Left ventricle myocardium superior (tissue), 1 donor: ENCODE results near the gene FEM1A. TPM values are rescaled to one million over a fixed set of nuclear protein-coding genes. Genes with fewer than 3 reads are reported as not detected.
"Not testable (repeated sequence)": the region's sequence is repeated elsewhere in the genome, so short reads cannot be mapped to it uniquely, and the experiment has no call there.

ENCODE experiments used
- ATAC-seq: fragments of 200-7000 bp; cut with Tn5 transposase; one replicate; pipeline ENCODE4 v1.9.1; 2020; ENCODE audit warnings: mild to moderate bottlenecking, moderate library complexity
- DNase-seq: peaks from one replicate; pipeline ENCODE4 v3.0.0-alpha.2; 2020
- intact Hi-C: fragments of 100-400 bp; cut with micrococcal nuclease; formaldehyde crosslinking; loops from one replicate; pipeline ENCODE4 v1.11.0; 2022
- microRNA-seq: library from miRNA; unstranded; fragments of <30 nt; microRNA quantifications from one replicate; pipeline ENCODE4 v1.2.0, GENCODE V29; 2020; ENCODE audit warnings: borderline number of aligned reads
- total RNA-seq: library from RNA; stranded (reverse); fragmentation: NEBNext Ultra II Directional; extraction: Animal tissue kit (Norgen Biotek cat#: 25700); gene quantifications from one replicate; pipeline ENCODE4 v1.2.1, GENCODE V29; 2021
- donor health status: DM: no; HTN: yes; CAD: no; lungs with severe emphysema.

FEM1A gene
- total RNA-seq, 1 donor from 2014 or later, result 49.6 TPM

GRCh38 chr19:4832776-4833175, 41.2 kb downstream of the FEM1A start:
- DNase-seq, result no peak
- intact Hi-C loops, result no loop called here
- no peak for ATAC-seq

GRCh38 chr19:4839192-4839591, 47.7 kb downstream of the FEM1A start:
- no peak for DNase-seq
- ATAC-seq, result no peak
- intact Hi-C loops, result no loop called here

DNA sequence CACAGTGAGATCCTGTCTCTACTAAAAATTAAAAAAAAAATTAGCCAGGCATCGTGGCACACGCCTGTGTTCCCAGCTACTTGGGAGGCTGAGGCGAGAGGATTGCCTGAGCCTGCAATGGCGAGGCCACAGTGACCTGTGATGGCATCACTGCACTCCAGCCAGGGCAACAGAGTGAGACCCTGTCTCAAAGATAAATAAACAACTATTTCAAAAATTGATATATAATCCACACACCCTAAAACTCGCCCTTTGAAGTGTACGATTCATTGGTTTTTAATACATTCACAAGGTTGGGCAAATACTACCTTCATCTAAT, 52.1 kb downstream of the FEM1A start:
- no peak for DNase-seq
- ATAC-seq, result no peak
- intact Hi-C loops, result no loop called here

- intact Hi-C loops, result no loop called here
- ATAC-seq (peak; percentile 83), DNase-seq (peak; percentile 75)
Measured at GRCh38 chr19:4844348-4845179, 53.0 kb downstream of the FEM1A start.

DNA sequence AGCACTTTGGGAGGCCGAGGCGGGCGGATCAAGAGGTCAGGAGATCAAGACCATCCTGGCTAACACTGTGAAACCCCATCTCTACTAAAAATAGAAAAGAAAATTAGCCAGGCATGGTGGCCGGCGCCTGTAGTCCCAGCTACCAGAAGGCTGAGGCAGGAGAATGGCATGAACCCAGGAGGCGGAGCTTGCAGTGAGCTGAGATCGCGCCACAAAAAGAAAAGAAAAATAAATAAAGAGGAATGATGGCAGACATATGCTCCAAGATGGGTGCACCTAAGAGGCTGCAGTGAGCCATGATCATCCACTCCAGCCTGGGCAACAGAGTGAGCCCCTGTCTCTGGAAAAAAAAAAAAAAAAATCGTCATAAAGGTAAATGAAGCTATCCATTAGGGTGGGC, 54.4 kb downstream of the FEM1A start:
- ATAC-seq, result peak; percentile 42
- intact Hi-C loops, result not testable (repeated sequence)
- peak; percentile 47 for DNase-seq

DNA sequence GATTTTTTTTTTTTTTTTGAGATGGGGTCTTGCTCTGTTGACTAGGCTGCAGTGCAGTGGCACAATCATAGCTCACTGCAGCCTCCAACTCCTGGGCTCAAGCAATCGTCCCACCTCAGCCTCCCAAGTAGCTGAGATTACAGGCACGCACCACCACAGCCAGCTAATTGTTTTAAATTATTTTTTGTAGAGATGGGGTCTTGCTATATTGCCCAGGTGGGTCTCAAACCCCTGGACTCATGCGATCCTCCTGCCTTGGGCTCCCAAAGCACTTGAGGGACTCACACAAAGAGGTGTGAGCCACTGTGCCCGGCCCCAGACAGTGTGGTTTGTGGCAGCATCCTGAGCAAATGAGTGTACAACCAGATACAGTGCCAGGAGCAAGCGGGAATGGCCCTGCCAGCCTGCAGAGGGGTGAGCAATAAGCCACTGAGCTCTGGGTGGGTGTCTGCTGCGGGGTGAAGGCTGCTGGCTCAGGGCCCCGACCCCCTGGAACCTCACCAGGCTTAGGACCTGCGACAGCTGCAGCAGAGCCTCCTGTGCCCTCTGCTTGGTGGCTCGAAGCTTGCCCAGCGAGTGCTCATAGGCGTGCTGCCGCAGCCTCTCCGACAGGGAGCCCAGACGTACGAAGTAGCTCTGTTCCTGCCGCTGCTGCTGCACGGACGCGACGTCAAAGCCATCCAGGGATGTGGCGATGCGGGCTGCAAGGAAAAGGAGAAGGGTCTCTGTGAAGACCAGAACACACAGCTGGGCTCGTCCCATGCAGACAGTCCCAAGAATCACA, 55.8 kb downstream of the FEM1A start:
- intact Hi-C loops, result no loop called here
- DNase-seq (no peak), ATAC-seq (no peak)

- ATAC-seq (no peak), DNase-seq (no peak)
- intact Hi-C loops, result no loop called here
Measured at GRCh38 chr19:4849019-4849418, 57.5 kb downstream of the FEM1A start.

Small RNA genes within 50 kb of the gene (microRNA-seq; reads per million reads assigned to microRNA genes)
- not detected for gene MIR7-3

Other genes with a start within 250 kb of the FEM1A start
- 15.7 TPM for gene SEMA6B, start 232.1 kb upstream of the FEM1A start, total RNA-seq
- gene TNFAIP8L1, start 152.2 kb upstream of the FEM1A start, total RNA-seq, result 4.8 TPM
- 27.0 TPM for gene MYDGF, start 121.4 kb upstream of the FEM1A start, total RNA-seq
- gene DPP9, start 67.9 kb upstream of the FEM1A start, total RNA-seq, result 53.9 TPM
- gene TICAM1, start 40.0 kb downstream of the FEM1A start, total RNA-seq, result 6.2 TPM
- 25.8 TPM for gene PLIN3, start 75.9 kb downstream of the FEM1A start, total RNA-seq
- not detected for gene ARRDC5, start 111.2 kb downstream of the FEM1A start, total RNA-seq
- 1.5 TPM for gene UHRF1, start 117.8 kb downstream of the FEM1A start, total RNA-seq
- 36.4 TPM for gene KDM4B, start 177.4 kb downstream of the FEM1A start, total RNA-seq